ENCODE measurements around the gene FBLN2. TPM values are rescaled to one million over a fixed set of nuclear protein-coding genes. Genes with fewer than 3 reads are reported as not detected.

Gene FBLN2
- total RNA-seq, 1 experiment from 2014 or later = 0.11 TPM

- DNase-seq (no peak), ATAC-seq (no peak)
- H3K9me3 ChIP-seq (ENCODE audit: low read length) = no peaks in the 10 kb centered on the region
- no TSS peak for BruUV-seq (replicated peaks)
- TF ChIP-seq EZH2phosphoT487 (IDR thresholded peaks at IDR 0.05; ENCODE audit: borderline replicate concordance, low read length) = no peak
- TF ChIP-seq EZH2 (IDR thresholded peaks at IDR 0.05; ENCODE audit: low read length, unreplicated experiment) = no peak
- TF ChIP-seq CTCF (conservative IDR thresholded peaks at IDR 0.05; ENCODE audit: low read depth, low read length) = no peak
- H3F3A ChIP-seq (ENCODE audit: low read length, unreplicated experiment) = no peaks in the 10 kb centered on the region
- H3K36me3 ChIP-seq (ENCODE audit: low read depth, low read length) = no peaks in the 10 kb centered on the region
- H3K9me2 ChIP-seq (replicated peaks; ENCODE audit: low read length) = no peaks in the 10 kb centered on the region
- no peaks in the 10 kb centered on the region for H3K27me3 ChIP-seq (ENCODE audit: low read length)
- no peak overlapping the region for H3K9ac ChIP-seq (ENCODE audit: low read length)
- H3K79me2 ChIP-seq (ENCODE audit: low read length) = no peaks in the 10 kb centered on the region
- H3K4me3 ChIP-seq (ENCODE audit: low read length) = no peak overlapping the region
- no peak overlapping the region for H3K4me2 ChIP-seq (ENCODE audit: low read length)
- intact Hi-C loops (cut with micrococcal nuclease) = no loop called here
- ChIA-PET POLR2A (ENCODE audit: unreplicated experiment) (no interaction called here), CTCF (no interaction called here)
- no peak overlapping the region for H2AFZ ChIP-seq (ENCODE audit: low read length)
- peaks cover 18% of the 10 kb centered on the region for H3K4me1 ChIP-seq (ENCODE audit: insufficient read depth, low read length)
- no peaks in the 10 kb centered on the region for H4K20me1 ChIP-seq (ENCODE audit: low read length)
- no peak overlapping the region for H3K27ac ChIP-seq (ENCODE audit: low read length)
Observed at GRCh38 chr3:13517253-13517977, 31.5 kb upstream of the FBLN2 start.

DNA sequence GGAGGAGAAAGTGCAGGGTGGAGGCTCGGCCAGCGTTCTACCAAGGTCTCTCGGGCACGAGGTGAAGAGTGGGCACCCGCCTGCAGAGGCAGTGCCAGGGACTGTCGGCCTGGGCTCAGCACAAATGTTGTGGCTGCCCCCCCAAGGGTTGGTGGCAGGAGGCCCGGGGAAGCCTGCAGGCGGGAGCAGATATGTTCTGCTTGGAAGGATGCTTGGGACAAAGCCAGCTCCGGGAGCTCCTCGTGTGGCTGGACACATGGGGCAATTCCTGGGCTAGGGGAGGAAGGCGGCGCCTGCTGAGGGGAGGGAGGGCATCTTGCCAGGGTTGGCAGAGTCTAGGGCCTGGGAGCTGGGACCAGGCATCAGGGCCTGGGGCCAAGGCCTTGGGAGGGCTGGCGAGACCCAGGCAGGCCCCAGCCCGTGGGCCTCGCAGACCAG is 30.4 kb upstream of the FBLN2 start:
- CTCF ChIA-PET = no interaction called here

More for the DNA sequence above, 30.4 kb upstream of the FBLN2 start:
- DNase-seq = no peak
- no peak overlapping the region for H3K27ac ChIP-seq (ENCODE audit: low read length)
- BruUV-seq (replicated peaks) = no TSS peak
- no peaks in the 10 kb centered on the region for H3F3A ChIP-seq (ENCODE audit: low read length, unreplicated experiment)
- intact Hi-C loops (cut with micrococcal nuclease) = no loop called here
- H3K4me2 ChIP-seq (ENCODE audit: low read length) = no peak overlapping the region
- TF ChIP-seq CTCF (conservative IDR thresholded peaks at IDR 0.05; ENCODE audit: low read depth, low read length) (no peak), EZH2phosphoT487 (IDR thresholded peaks at IDR 0.05; ENCODE audit: borderline replicate concordance, low read length) (no peak), EZH2 (IDR thresholded peaks at IDR 0.05; ENCODE audit: low read length, unreplicated experiment) (no peak)
- no peaks in the 10 kb centered on the region for H3K9me3 ChIP-seq (ENCODE audit: low read length)
- no peak overlapping the region for H2AFZ ChIP-seq (ENCODE audit: low read length)
- no peaks in the 10 kb centered on the region for H3K27me3 ChIP-seq (ENCODE audit: low read length)
- peaks cover 17% of the 10 kb centered on the region for H3K4me1 ChIP-seq (ENCODE audit: insufficient read depth, low read length)
- no peak overlapping the region for H3K4me3 ChIP-seq (ENCODE audit: low read length)
- no peak overlapping the region for H3K9ac ChIP-seq (ENCODE audit: low read length)
- H3K36me3 ChIP-seq (ENCODE audit: low read depth, low read length) = no peaks in the 10 kb centered on the region
- POLR2A ChIA-PET (ENCODE audit: unreplicated experiment) = no interaction called here
- H3K9me2 ChIP-seq (replicated peaks; ENCODE audit: low read length) = no peaks in the 10 kb centered on the region
- no peak for ATAC-seq
- no peaks in the 10 kb centered on the region for H4K20me1 ChIP-seq (ENCODE audit: low read length)
- no peaks in the 10 kb centered on the region for H3K79me2 ChIP-seq (ENCODE audit: low read length)

Measured in PC-3 (cell line).